Endothelial cell of umbilical vein (primary cell): ENCODE results near the gene SVIL. TPM values are rescaled to one million over a fixed set of nuclear protein-coding genes. Genes with fewer than 3 reads are reported as not detected.

ENCODE experiments used
- BruUV-seq: library from RNA; stranded (reverse); fragments of 400-500 nt; replicated peaks from 2 replicates; lab custom pipeline; 2021; lab: Mats Ljungman, UMichigan
- CTCF ChIA-PET: fragments of 300-600, 350-600 bp; sonication (Branson Sonifier 250); formaldehyde crosslinking; loops from one replicate; lab custom pipeline; 2021; ENCODE audit warnings: antibody characterized with exemption, inconsistent platforms; lab: Charles Lee
- POLR2A ChIA-PET: fragments of 300-600, 350-600 bp; sonication (Branson Sonifier 250); formaldehyde crosslinking; loops from one replicate; lab custom pipeline; 2021; ENCODE audit warnings: antibody characterized with exemption, inconsistent platforms; lab: Charles Lee
- DNase-seq: peaks from one replicate; pipeline ENCODE4 v3.0.0-alpha.2; 2011; ENCODE audit warnings: low read depth, low spot score
- FAIRE-seq: peaks from 2 replicates; lab custom pipeline; 2011; peaks lifted over from hg19 to GRCh38; lab: Jason Lieb, UNC
- H2AFZ ChIP-seq: 2 replicates; pipeline ENCODE4 v1.6.0; 2012; ENCODE audit warnings: low read depth, low read length, control low read depth, inconsistent platforms
- H3K27ac ChIP-seq: 2 replicates; pipeline ENCODE4 v1.5.1; 2011; ENCODE audit warnings: low read depth, mild to moderate bottlenecking, control low read depth, low read length, moderate library complexity; ENCODE audit not compliant: insufficient read depth
- H3K27me3 ChIP-seq, 2 experiments: 2 replicates each; pipeline versions ENCODE4 v1.6.0 to v1.6.1; 2011; ENCODE audit warnings: low read length in 2 of 2, mixed read lengths in 1 of 2; ENCODE audit not compliant: control insufficient read depth in 2 of 2, insufficient read depth in 2 of 2
- H3K36me3 ChIP-seq, 2 experiments: 2 replicates in 1 of 2; 3 replicates in 1 of 2; pipeline ENCODE4 v1.5.1; 2011; ENCODE audit warnings: low read length in 2 of 2, mild to moderate bottlenecking in 1 of 2, moderate library complexity in 1 of 2; ENCODE audit not compliant: control insufficient read depth in 2 of 2, insufficient read depth in 2 of 2; ENCODE audit errors: extremely low read depth in 1 of 2
- H3K4me1 ChIP-seq: 3 replicates; pipeline ENCODE4 v1.5.1; 2011; ENCODE audit warnings: mild to moderate bottlenecking, low read length; ENCODE audit not compliant: control insufficient read depth, insufficient read depth; ENCODE audit errors: extremely low read depth
- H3K4me2 ChIP-seq: 2 replicates; pipeline ENCODE4 v1.6.1; 2011; ENCODE audit warnings: low read length, control low read depth, mixed read lengths; ENCODE audit not compliant: insufficient read depth
- H3K4me3 ChIP-seq, 3 experiments: fragments of 200-600 bp in 1 of 3; sonication (generic), shearing (Covaris generic) in 1 of 3; replicated peaks in 1 of 3; 2 replicates each; pipeline ENCODE4 v1.5.1; 2011 to 2016; ENCODE audit warnings: control low read depth in 3 of 3, low read length in 3 of 3, mild to moderate bottlenecking in 2 of 3, inconsistent platforms in 1 of 3, low read depth in 1 of 3, moderate library complexity in 1 of 3; ENCODE audit not compliant: insufficient read depth in 1 of 3
- H3K79me2 ChIP-seq: 2 replicates; pipeline ENCODE4 v1.6.0; 2012; ENCODE audit warnings: low read length, inconsistent platforms; ENCODE audit not compliant: control insufficient read depth, insufficient read depth
- H3K9ac ChIP-seq: replicated peaks from 2 replicates; pipeline ENCODE3; 2011; ENCODE audit warnings: low read length, control low read depth; ENCODE audit not compliant: insufficient read depth; ENCODE audit errors: extremely low read depth
- H3K9me1 ChIP-seq: replicated peaks from 3 replicates; pipeline ENCODE4 v1.6.0; 2011; ENCODE audit warnings: mild to moderate bottlenecking, low read length; ENCODE audit not compliant: control insufficient read depth, insufficient read depth; ENCODE audit errors: extremely low read depth
- H3K9me3 ChIP-seq: replicated peaks from 2 replicates; pipeline ENCODE4 v1.5.1; 2012; ENCODE audit warnings: low read length, inconsistent platforms; ENCODE audit not compliant: control insufficient read depth, insufficient read depth
- H4K20me1 ChIP-seq: replicated peaks from 2 replicates; pipeline ENCODE3; 2011; ENCODE audit warnings: mild to moderate bottlenecking, low read length; ENCODE audit not compliant: control insufficient read depth, insufficient read depth; ENCODE audit errors: extremely low read depth
- CTCF ChIP-seq, 2 donors: IDR thresholded peaks; 1 replicate in 1 of 2; 2 replicates in 1 of 2; pipeline ENCODE4 v1.5.1; 2011; ENCODE audit warnings: low read length in 2 of 2, mild to moderate bottlenecking in 2 of 2, moderate library complexity in 2 of 2, control low read depth in 1 of 2, inconsistent platforms in 1 of 2, low read depth in 1 of 2; ENCODE audit not compliant: insufficient read depth in 1 of 2; ENCODE audit errors: extremely low read depth in 1 of 2
- EZH2 ChIP-seq: IDR thresholded peaks from 2 replicates; pipeline ENCODE4 v1.6.1; 2012; ENCODE audit warnings: borderline replicate concordance, low read depth, mild to moderate bottlenecking, moderate library complexity, low read length, inconsistent platforms; ENCODE audit not compliant: severe bottlenecking
- FOS ChIP-seq: IDR thresholded peaks from 2 replicates; pipeline ENCODE4 v1.6.1; 2011; ENCODE audit warnings: mild to moderate bottlenecking, low read length, moderate library complexity, borderline replicate concordance; ENCODE audit not compliant: insufficient read depth
- GATA2 ChIP-seq: IDR thresholded peaks from 2 replicates; pipeline ENCODE4 v1.7.0; 2011; ENCODE audit warnings: low read depth, mild to moderate bottlenecking, moderate library complexity, mixed read lengths, low read length; ENCODE audit not compliant: insufficient read length, insufficient read depth
- JUN ChIP-seq: IDR thresholded peaks from 2 replicates; pipeline ENCODE4 v1.6.1; 2011; ENCODE audit warnings: borderline replicate concordance, low read depth; ENCODE audit not compliant: insufficient read length, insufficient read depth
- MAX ChIP-seq: IDR thresholded peaks from 2 replicates; pipeline ENCODE4 v1.6.1; 2011; ENCODE audit not compliant: insufficient read depth, insufficient read length
- MYC ChIP-seq: IDR thresholded peaks from one replicate; pipeline ENCODE4 v1.6.1; 2011; ENCODE audit warnings: mild to moderate bottlenecking, low read depth, low read length
- POLR2A ChIP-seq: IDR thresholded peaks from 2 replicates; pipeline ENCODE4 v1.6.1; 2012; ENCODE audit warnings: low read depth, mild to moderate bottlenecking, control low read depth, low read length
- POLR2AphosphoS5 ChIP-seq: IDR thresholded peaks from 2 replicates; pipeline ENCODE4 v1.6.1; 2012; ENCODE audit warnings: low read depth, mild to moderate bottlenecking, control low read depth, low read length, moderate library complexity; ENCODE audit not compliant: insufficient read depth
- dilution Hi-C: fragments of 300-500 bp; cut with MboI; formaldehyde crosslinking; loops from one replicate; pipeline ENCODE4 v1.15.0; 2019; ENCODE audit warnings: low sequenced_read_pairs; ENCODE audit not compliant: extremely low pct_ligation_motif_present
- intact Hi-C: fragments of 100-400 bp; cut with micrococcal nuclease; formaldehyde crosslinking; loops from one replicate; pipeline ENCODE4 v1.10.0; 2022
- polyA plus RNA-seq, 4 experiments: library from polyadenylated mRNA; depleted of rRNA in 3 of 4; stranded (reverse) in 3 of 4; unstranded in 1 of 4; fragments of >200 nt; gene quantifications; 2 replicates each; pipeline versions ENCODE4 v1.2.1 to v1.2.3, GENCODE V29; 2011 to 2012; ENCODE audit warnings: missing spikeins in 1 of 4
- total RNA-seq: library from RNA; stranded (reverse); gene quantifications from 2 replicates; pipeline ENCODE4 v1.2.3, GENCODE V29; 2021

The SVIL gene
- total and polyA plus RNA-seq, 2 donors (not counting 3 experiments of a cell fraction or from before 2014, with no cell fraction given) = 22.6 to 70.7 TPM

GRCh38 chr10:29519659-29520058 lies 115.1 kb downstream of the SVIL start:
- no peak overlapping the region for H2AFZ ChIP-seq
- no peaks in the 10 kb centered on the region for H3K4me1 ChIP-seq
- dilution Hi-C loops = no loop called here
- no peaks in the 10 kb centered on the region for H3K9me3 ChIP-seq
- POLR2A ChIA-PET = no interaction called here
- H3K4me2 ChIP-seq = no peak overlapping the region
- H3K9me1 ChIP-seq = no peaks in the 10 kb centered on the region
- FAIRE-seq (no peak), DNase-seq (no peak)
- no peaks in the 10 kb centered on the region for H3K27me3 ChIP-seq
- no peak overlapping the region for H3K9ac ChIP-seq
- H3K27ac ChIP-seq = no peak overlapping the region
- TF ChIP-seq MYC (no peak), CTCF (IDR thresholded peaks at IDR 0.05; ENCODE audit: extremely low read depth in 1 of 2, insufficient read depth in 1 of 2, low read depth in 1 of 2, low read length in 2 of 2) (no peak), EZH2 (no peak), MAX (no peak), GATA2 (no peak), JUN (no peak), FOS (no peak), POLR2AphosphoS5 (no peak), POLR2A (no peak)
- peaks cover 11 to 25% of the 10 kb centered on the region in 2 experiments for H3K36me3 ChIP-seq
- intact Hi-C loops = no loop called here
- CTCF ChIA-PET = interaction anchor here (0.9 to 2.3 kb wide), 5 partner anchors 10 to 31 kb away, joined by 3 to 6 read pairs (median 3); no protein-coding TSS in a partner anchor
- no peaks in the 10 kb centered on the region for H4K20me1 ChIP-seq
- BruUV-seq = no TSS peak
- H3K4me3 ChIP-seq = no peak overlapping the region
- H3K79me2 ChIP-seq = no peaks in the 10 kb centered on the region
